Thyroid gland (tissue), 4 donors: ENCODE data around the gene ZFAND3. TPM values are rescaled to one million over a fixed set of nuclear protein-coding genes. Genes with fewer than 3 reads are reported as not detected.

Source experiments
- DNase-seq, 2 donors: peaks; one replicate each; pipeline ENCODE4 v3.0.0-alpha.2; 2019
- H3K27ac ChIP-seq, 3 donors: fragments of 200-600 bp; sonication (generic); 1 replicate in 2 of 3; 2 replicates in 1 of 3; pipeline ENCODE4 v1.5.1; 2016 to 2019; ENCODE audit warnings: mild to moderate bottlenecking in 1 of 3, moderate library complexity in 1 of 3
- H3K27me3 ChIP-seq: fragments of 200-600 bp; sonication (generic); one replicate; pipeline ENCODE4 v1.5.1; 2019
- H3K36me3 ChIP-seq, 2 donors: fragments of 200-600 bp; sonication (generic); one replicate each; pipeline ENCODE4 v1.5.1; 2016 to 2019
- H3K4me1 ChIP-seq, 2 donors: fragments of 200-600 bp; sonication (generic); one replicate each; pipeline ENCODE4 v1.5.1; 2017 to 2019
- H3K4me3 ChIP-seq, 3 donors: fragments of 200-600 bp; sonication (generic); replicated peaks in 1 of 3; 1 replicate in 2 of 3; 2 replicates in 1 of 3; pipeline ENCODE4 v1.5.1; 2016; ENCODE audit warnings: mild to moderate bottlenecking in 1 of 3
- H3K9me3 ChIP-seq: fragments of 200-600 bp; sonication (generic); one replicate; pipeline ENCODE4 v1.5.1; 2017
- CTCF ChIP-seq, 6 experiments: fragments of 200-600 bp in 3 of 6; fragments of 450-650 bp in 3 of 6; sonication (generic) in 3 of 6; IDR thresholded peaks; one replicate each; pipeline ENCODE4 v1.5.1; 2016 to 2019; ENCODE audit warnings: antibody characterized with exemption in 6 of 6, mild to moderate bottlenecking in 2 of 6, inconsistent platforms in 1 of 6, moderate library complexity in 1 of 6
- POLR2A ChIP-seq, 2 donors: fragments of 450-650 bp; IDR thresholded peaks; one replicate each; pipeline ENCODE4 v1.6.1; 2017; ENCODE audit warnings: antibody characterized with exemption in 2 of 2, mild to moderate bottlenecking in 2 of 2, moderate library complexity in 1 of 2
- WGBS, 2 donors: methylation state at CpG; one replicate each; pipeline ENCODE4 v1.1.5; 2017; 5-methylcytosine and 5-hydroxymethylcytosine counted together
- intact Hi-C: fragments of 100-400 bp; cut with DNase I; formaldehyde crosslinking; loops from one replicate; pipeline ENCODE4 v1.15.1; 2023
- total RNA-seq, 4 donors: library from RNA; depleted of rRNA; stranded (reverse); fragments of >200 nt; gene quantifications; one replicate each; pipeline ENCODE4 v1.2.3, GENCODE V29; 2016

The ZFAND3 gene
- total RNA-seq, 4 donors from 2014 or later, result 41.3 to 57.7 (median 55.9) TPM

- Histone ChIP-seq H3K4me3 (no peak overlapping the region), H3K36me3 (no peaks in the 10 kb centered on the region), H3K9me3 (no peaks in the 10 kb centered on the region), H3K27ac (no peak overlapping the region), H3K4me1 (peaks cover 6 to 20% of the 10 kb centered on the region in 2 donors), H3K27me3 (no peaks in the 10 kb centered on the region)
- intact Hi-C loops, result no loop called here
- DNase-seq, result peak; percentile 48 to 53
- TF ChIP-seq POLR2A (IDR thresholded peaks at IDR 0.05) (no peak), CTCF (IDR thresholded peaks at IDR 0.05) (no peak)
- 44 to 52% methylated on average over 2 of the region's 2 CpGs for WGBS, 2 donors
Observed at GRCh38 chr6:37802810-37803209, 16.7 kb upstream of the ZFAND3 start.

GRCh38 chr6:37804586-37804985 lies 14.9 kb upstream of the ZFAND3 start:
- no peaks in the 10 kb centered on the region for H3K36me3 ChIP-seq
- peaks cover 20 to 33% of the 10 kb centered on the region in 2 donors for H3K4me1 ChIP-seq
- no peak overlapping the region for H3K4me3 ChIP-seq
- no peaks in the 10 kb centered on the region for H3K27me3 ChIP-seq
- H3K9me3 ChIP-seq, result no peaks in the 10 kb centered on the region
- 76 to 81% methylated on average over 1 of the region's 1 CpG for WGBS, 2 donors
- intact Hi-C loops, result no loop called here
- TF ChIP-seq CTCF (IDR thresholded peaks at IDR 0.05) (no peak), POLR2A (IDR thresholded peaks at IDR 0.05) (no peak)
- no peak overlapping the region for H3K27ac ChIP-seq
- DNase-seq, result no peak

- WGBS, 2 donors, result 91 to 95% methylated on average over 2 of the region's 2 CpGs
- H3K36me3 ChIP-seq, result no peaks in the 10 kb centered on the region
- H3K27me3 ChIP-seq, result no peaks in the 10 kb centered on the region
- DNase-seq, result no peak
- no peaks in the 10 kb centered on the region for H3K9me3 ChIP-seq
- peaks cover 21 to 32% of the 10 kb centered on the region in 2 donors for H3K4me1 ChIP-seq
- no peak overlapping the region for H3K4me3 ChIP-seq
- TF ChIP-seq CTCF (IDR thresholded peaks at IDR 0.05), result no peak
- no peak for TF ChIP-seq POLR2A (IDR thresholded peaks at IDR 0.05)
- no peak overlapping the region for H3K27ac ChIP-seq
- intact Hi-C loops, result no loop called here
Observed at GRCh38 chr6:37806213-37806612, 13.3 kb upstream of the ZFAND3 start.

GRCh38 chr6:37807656-37808055 lies 11.9 kb upstream of the ZFAND3 start:
- DNase-seq, result peak; percentile 92 to 95
- Histone ChIP-seq H3K27me3 (no peaks in the 10 kb centered on the region), H3K4me1 (peaks cover 21 to 29% of the 10 kb centered on the region in 2 donors), H3K27ac (peak overlapping the region; percentile 42 to 85 (median 85)), H3K9me3 (no peaks in the 10 kb centered on the region), H3K4me3 (no peak overlapping the region), H3K36me3 (no peaks in the 10 kb centered on the region)
- TF ChIP-seq CTCF (IDR thresholded peaks at IDR 0.05) (peak in 4 of 6 experiments; percentile 44 to 65 (median 53)), POLR2A (IDR thresholded peaks at IDR 0.05) (peak in 1 of 2 donors; percentile 45)
- WGBS, 2 donors, result 15 to 44% methylated on average over 5 to 6 of the region's 6 CpGs
- intact Hi-C loops, result no loop called here

- WGBS, 2 donors, result 11 to 17% methylated on average over 3 of the region's 3 CpGs
- Histone ChIP-seq H3K27me3 (no peaks in the 10 kb centered on the region), H3K36me3 (no peaks in the 10 kb centered on the region), H3K27ac (peak overlapping the region; percentile 80 to 85 (median 85)), H3K4me1 (peaks cover 21 to 23% of the 10 kb centered on the region in 2 donors), H3K9me3 (no peaks in the 10 kb centered on the region), H3K4me3 (no peak overlapping the region)
- intact Hi-C loops, result no loop called here
- DNase-seq, result peak; percentile 95 to 96
- no peak for TF ChIP-seq CTCF (IDR thresholded peaks at IDR 0.05)
- no peak for TF ChIP-seq POLR2A (IDR thresholded peaks at IDR 0.05)
Observed at GRCh38 chr6:37809197-37809543, 10.4 kb upstream of the ZFAND3 start.
